Astrocyte (in vitro differentiated cells and primary cell): Measurements from ENCODE around the gene CAPNS1. TPM values are rescaled to one million over a fixed set of nuclear protein-coding genes. Genes with fewer than 3 reads are reported as not detected.

Experiments
- DNase-seq: peaks from one replicate; pipeline ENCODE4 v3.0.0-alpha.2; 2010; ENCODE audit warnings: low read depth
- FAIRE-seq: peaks from 2 replicates; lab custom pipeline; 2011; peaks lifted over from hg19 to GRCh38; lab: Jason Lieb, UNC
- H2AFZ ChIP-seq: 2 replicates; pipeline ENCODE4 v1.6.0; 2012; ENCODE audit warnings: low read depth, low read length, inconsistent platforms
- H3K27ac ChIP-seq: 2 replicates; pipeline ENCODE4 v1.5.1; 2011; ENCODE audit warnings: low read depth, low read length, inconsistent platforms
- H3K27me3 ChIP-seq: 2 replicates; pipeline ENCODE4 v1.6.0; 2011; ENCODE audit warnings: low read length, inconsistent platforms; ENCODE audit not compliant: insufficient read depth
- H3K36me3 ChIP-seq: 2 replicates; pipeline ENCODE4 v1.5.1; 2011; ENCODE audit warnings: low read length, inconsistent platforms; ENCODE audit not compliant: insufficient read depth
- H3K4me1 ChIP-seq: 2 replicates; pipeline ENCODE4 v1.5.1; 2011; ENCODE audit warnings: low read length, inconsistent platforms; ENCODE audit not compliant: insufficient read depth
- H3K4me2 ChIP-seq: 2 replicates; pipeline ENCODE4 v1.6.0; 2012; ENCODE audit warnings: low read length, inconsistent platforms
- H3K4me3 ChIP-seq: 2 replicates; pipeline ENCODE4 v1.5.1; 2011; ENCODE audit warnings: low read depth, mild to moderate bottlenecking, low read length, inconsistent platforms; ENCODE audit not compliant: insufficient read depth
- H3K79me2 ChIP-seq: 2 replicates; pipeline ENCODE4 v1.6.0; 2012; ENCODE audit warnings: mild to moderate bottlenecking, low read length, inconsistent platforms; ENCODE audit not compliant: insufficient read depth
- H3K9ac ChIP-seq: 2 replicates; pipeline ENCODE4 v1.6.0; 2012; ENCODE audit warnings: mild to moderate bottlenecking, low read length, inconsistent platforms
- H3K9me3 ChIP-seq: 2 replicates; pipeline ENCODE4 v1.5.1; 2012; ENCODE audit warnings: low read depth, mild to moderate bottlenecking, low read length, inconsistent platforms; ENCODE audit not compliant: insufficient read depth
- H4K20me1 ChIP-seq: 2 replicates; pipeline ENCODE4 v1.6.0; 2012; ENCODE audit warnings: low read length, inconsistent platforms; ENCODE audit not compliant: insufficient read depth
- H3K27ac Mint-ChIP-seq: one replicate; pipeline ENCODE4 v1.8.0; 2021; ENCODE audit warnings: mild to moderate bottlenecking, mixed read lengths; ENCODE audit not compliant: unreplicated experiment
- H3K27me3 Mint-ChIP-seq: one replicate; pipeline ENCODE4 v1.8.0; 2021; ENCODE audit warnings: low read depth, mixed read lengths; ENCODE audit not compliant: unreplicated experiment
- H3K36me3 Mint-ChIP-seq: one replicate; pipeline ENCODE4 v1.8.0; 2021; ENCODE audit warnings: low read depth, mixed read lengths; ENCODE audit not compliant: unreplicated experiment
- H3K4me1 Mint-ChIP-seq: one replicate; pipeline ENCODE4 v1.8.0; 2021; ENCODE audit warnings: low read depth, mixed read lengths; ENCODE audit not compliant: unreplicated experiment
- H3K4me3 Mint-ChIP-seq: one replicate; pipeline ENCODE4 v1.8.0; 2021; ENCODE audit warnings: mild to moderate bottlenecking, moderate library complexity, mixed read lengths; ENCODE audit not compliant: unreplicated experiment
- H3K9me3 Mint-ChIP-seq: one replicate; pipeline ENCODE4 v1.8.0; 2021; ENCODE audit warnings: mild to moderate bottlenecking, mixed read lengths; ENCODE audit not compliant: unreplicated experiment
- CTCF ChIP-seq: IDR thresholded peaks from 2 replicates; pipeline ENCODE4 v1.5.1; 2011; ENCODE audit warnings: low read depth, mild to moderate bottlenecking, inconsistent platforms, low read length, moderate library complexity; ENCODE audit not compliant: insufficient read depth
- EZH2 ChIP-seq: IDR thresholded peaks from 2 replicates; pipeline ENCODE4 v1.6.1; 2012; ENCODE audit warnings: mild to moderate bottlenecking, low read length, inconsistent platforms; ENCODE audit not compliant: insufficient read depth
- total RNA-seq: library from RNA; stranded (reverse); gene quantifications from 2 replicates; pipeline ENCODE4 v1.2.1, GENCODE V29; 2021

The CAPNS1 gene
- total RNA-seq, 1 donor from 2014 or later: 665 TPM

- peak within 1 kb of the TSS; percentile 91 for H3K27ac Mint-ChIP-seq
- H3K27me3 ChIP-seq: no peaks in the 10 kb centered on the region
- peaks cover 11% of the 10 kb centered on the region for H3K4me1 Mint-ChIP-seq
- peak; percentile 14 for DNase-seq
- H3K4me2 ChIP-seq: peak within 1 kb of the TSS; percentile 88
- no peaks in the 10 kb centered on the region for H3K27me3 Mint-ChIP-seq
- H3K27ac ChIP-seq: peak within 1 kb of the TSS; percentile 58
- H3K4me3 Mint-ChIP-seq: peak within 1 kb of the TSS; percentile 99
- FAIRE-seq: no peak
- H4K20me1 ChIP-seq: peaks cover 35% of the 10 kb centered on the region
- H3K4me1 ChIP-seq: peaks cover 12% of the 10 kb centered on the region
- no peaks in the 10 kb centered on the region for H3K9me3 Mint-ChIP-seq
- peak within 1 kb of the TSS; percentile 83 for H2AFZ ChIP-seq
- no peak for TF ChIP-seq EZH2
- TF ChIP-seq CTCF: no peak
- peaks cover 24% of the 10 kb centered on the region for H3K36me3 Mint-ChIP-seq
- H3K9ac ChIP-seq: peak within 1 kb of the TSS; percentile 81
- no peaks in the 10 kb centered on the region for H3K9me3 ChIP-seq
- peaks cover 7% of the 10 kb centered on the region for H3K36me3 ChIP-seq
- H3K79me2 ChIP-seq: peaks cover 40% of the 10 kb centered on the region
- peak within 1 kb of the TSS; percentile 68 for H3K4me3 ChIP-seq
These were observed 24.2 kb upstream of the CAPNS1 start, which contains the start of gene TBCB for GRCh38 chr19:36115453-36116343. Gene TBCB (plus strand): TSS chr19:36115468. CDS start chr19:36115561, 93 bp downstream.

GRCh38 chr19:36116344-36116637 lies 23.6 kb upstream of the CAPNS1 start:
- peaks cover 11% of the 10 kb centered on the region for H3K4me1 Mint-ChIP-seq
- Histone ChIP-seq H3K27me3 (no peaks in the 10 kb centered on the region), H3K9me3 (no peaks in the 10 kb centered on the region), H3K9ac (peak overlapping the region; percentile 71), H4K20me1 (peaks cover 36% of the 10 kb centered on the region), H3K4me1 (peaks cover 12% of the 10 kb centered on the region), H3K36me3 (peaks cover 7% of the 10 kb centered on the region), H3K27ac (no peak overlapping the region), H2AFZ (peak overlapping the region; percentile 74), H3K4me2 (peak overlapping the region; percentile 88), H3K4me3 (peak overlapping the region; percentile 62), H3K79me2 (peaks cover 40% of the 10 kb centered on the region)
- no peaks in the 10 kb centered on the region for H3K27me3 Mint-ChIP-seq
- DNase-seq (no peak), FAIRE-seq (no peak)
- TF ChIP-seq EZH2 (no peak), CTCF (no peak)
- H3K27ac Mint-ChIP-seq: no peak overlapping the region
- no peaks in the 10 kb centered on the region for H3K9me3 Mint-ChIP-seq
- H3K4me3 Mint-ChIP-seq: peak overlapping the region; percentile 99
- H3K36me3 Mint-ChIP-seq: peaks cover 24% of the 10 kb centered on the region
